SK-N-SH treated with all-trans-retinoic acid at 6 μM for 48 hours (cell line): Measurements from ENCODE around the gene INTS3.

Experiments
- ATAC-seq: fragments of 200-7000 bp; cut with Tn5 transposase; 3 replicates; pipeline ENCODE4 v1.9.1; 2020; ENCODE audit warnings: mild to moderate bottlenecking, moderate library complexity
- ARNTL ChIP-seq: fragments of 450-650 bp; formaldehyde crosslinking; IDR thresholded peaks from 2 replicates; pipeline ENCODE4 v1.5.0; 2020; ENCODE audit warnings: low read depth, mild to moderate bottlenecking, moderate library complexity, borderline replicate concordance
- BACH2 ChIP-seq: fragments of 250-450 bp; sonication (Bioruptor Pico); IDR thresholded peaks from 2 replicates; pipeline ENCODE4 v1.9.0; 2021; ENCODE audit warnings: mild to moderate bottlenecking, borderline replicate concordance
- CREB5 ChIP-seq: fragments of 250-450 bp; sonication (Bioruptor Pico); IDR thresholded peaks from 2 replicates; pipeline ENCODE4 v1.5.1; 2020; ENCODE audit warnings: low read depth, mild to moderate bottlenecking, moderate library complexity
- CSDC2 ChIP-seq: fragments of 250-450 bp; sonication (Bioruptor Pico); IDR thresholded peaks from 2 replicates; pipeline ENCODE4 v1.5.0; 2020; ENCODE audit warnings: mild to moderate bottlenecking, moderate library complexity
- CSRNP3 ChIP-seq: fragments of 250-450 bp; sonication (Bioruptor Pico); IDR thresholded peaks from 2 replicates; pipeline ENCODE4 v1.5.1; 2021; ENCODE audit warnings: mild to moderate bottlenecking, moderate library complexity
- ESRRG ChIP-seq: fragments of 250-450 bp; sonication (Bioruptor Pico); IDR thresholded peaks from 2 replicates; pipeline ENCODE4 v1.6.1; 2021; ENCODE audit warnings: mild to moderate bottlenecking
- GLIS3 ChIP-seq: fragments of 250-450 bp; sonication (Bioruptor Pico); IDR thresholded peaks from 2 replicates; pipeline ENCODE4 v1.5.0; 2020; ENCODE audit warnings: mild to moderate bottlenecking, moderate library complexity
- ISL1 ChIP-seq: fragments of 250-450 bp; sonication (Bioruptor Pico); IDR thresholded peaks from 2 replicates; pipeline ENCODE4 v2.1.2; 2022; ENCODE audit warnings: mild to moderate bottlenecking, moderate library complexity
- OSR1 ChIP-seq: fragments of 250-450 bp; sonication (Bioruptor Pico); IDR thresholded peaks from 2 replicates; pipeline ENCODE4 v1.8.0; 2022; ENCODE audit warnings: moderate library complexity, mild to moderate bottlenecking, inconsistent platforms
- PATZ1 ChIP-seq: fragments of 250-450 bp; sonication (Bioruptor Pico); IDR thresholded peaks from 2 replicates; pipeline ENCODE4 v1.8.0; 2020; ENCODE audit warnings: mild to moderate bottlenecking, moderate library complexity, borderline replicate concordance
- PPARA ChIP-seq: fragments of 250-450 bp; sonication (Bioruptor Pico); IDR thresholded peaks from 2 replicates; pipeline ENCODE4 v1.5.0; 2020; ENCODE audit warnings: mild to moderate bottlenecking, borderline replicate concordance
- RARB ChIP-seq: fragments of 250-450 bp; sonication (Bioruptor Pico); IDR thresholded peaks from 2 replicates; pipeline ENCODE4 v1.8.0; 2021; ENCODE audit warnings: mild to moderate bottlenecking, moderate library complexity
- SNAI2 ChIP-seq: fragments of 250-450 bp; sonication (Bioruptor Pico); IDR thresholded peaks from 2 replicates; pipeline ENCODE4 v1.5.0; 2020; ENCODE audit warnings: mild to moderate bottlenecking, moderate library complexity
- TCF4 ChIP-seq: fragments of 250-450 bp; sonication (Bioruptor Pico); IDR thresholded peaks from 2 replicates; pipeline ENCODE4 v1.8.0; 2021; ENCODE audit warnings: mild to moderate bottlenecking, moderate library complexity, borderline replicate concordance
- TOX ChIP-seq: fragments of 250-450 bp; sonication (Bioruptor Pico); IDR thresholded peaks from 2 replicates; pipeline ENCODE4 v1.8.0; 2021; ENCODE audit warnings: mild to moderate bottlenecking, moderate library complexity, borderline replicate concordance
- TSHZ2 ChIP-seq: fragments of 250-450 bp; sonication (Bioruptor Pico); IDR thresholded peaks from 2 replicates; pipeline ENCODE4 v1.5.0; 2020; ENCODE audit warnings: mild to moderate bottlenecking, moderate library complexity
- ZC3H10 ChIP-seq: fragments of 250-450 bp; sonication (Bioruptor Pico); IDR thresholded peaks from 2 replicates; pipeline ENCODE4 v1.5.1; 2021; ENCODE audit warnings: mild to moderate bottlenecking, moderate library complexity
- ZFP3 ChIP-seq: fragments of 250-450 bp; sonication (Bioruptor Pico); IDR thresholded peaks from 2 replicates; pipeline ENCODE4 v1.5.0; 2020; ENCODE audit warnings: mild to moderate bottlenecking, moderate library complexity
- ZFP30 ChIP-seq: fragments of 450-650 bp; formaldehyde crosslinking; IDR thresholded peaks from 2 replicates; pipeline ENCODE4 v1.5.0; 2022; ENCODE audit warnings: mild to moderate bottlenecking, moderate library complexity
- ZNF565 ChIP-seq: fragments of 450-650 bp; formaldehyde crosslinking; conservative IDR thresholded peaks from 2 replicates; pipeline ENCODE4 v1.5.0; 2020; ENCODE audit warnings: low read depth, mild to moderate bottlenecking, moderate library complexity
- ZNF70 ChIP-seq: fragments of 450-650 bp; formaldehyde crosslinking; IDR thresholded peaks from 2 replicates; pipeline ENCODE4 v1.5.0; 2020; ENCODE audit warnings: mild to moderate bottlenecking, moderate library complexity
- ZNF8 ChIP-seq: fragments of 450-650 bp; formaldehyde crosslinking; IDR thresholded peaks from 2 replicates; pipeline ENCODE4 v1.5.0; 2020; ENCODE audit warnings: mild to moderate bottlenecking, moderate library complexity

INTS3 gene

GRCh38 chr1:153730468-153730988 is 2.7 kb downstream of the INTS3 start:
- TF ChIP-seq ESRRG (CRISPR knock-in tag) (no peak), CSDC2 (CRISPR knock-in tag) (no peak), TCF4 (no peak), ZNF565 (no peak), CREB5 (CRISPR knock-in tag) (no peak), ZFP3 (CRISPR knock-in tag) (no peak), ISL1 (CRISPR knock-in tag) (no peak), TSHZ2 (CRISPR knock-in tag) (no peak), ZFP30 (CRISPR knock-in tag) (no peak), RARB (no peak), OSR1 (no peak), ZNF8 (no peak), ZNF70 (CRISPR knock-in tag) (no peak), CSRNP3 (CRISPR knock-in tag) (no peak), ARNTL (CRISPR knock-in tag) (no peak), GLIS3 (CRISPR knock-in tag) (no peak), SNAI2 (CRISPR knock-in tag) (no peak), TOX (CRISPR knock-in tag) (no peak), ZC3H10 (CRISPR knock-in tag) (no peak)
- no peak for ATAC-seq

GRCh38 chr1:153733970-153734369 is 6.1 kb downstream of the INTS3 start:
- peak; percentile 55 for ATAC-seq
- TF ChIP-seq ZC3H10 (CRISPR knock-in tag): no peak
- TF ChIP-seq TCF4: no peak
- TF ChIP-seq GLIS3 (CRISPR knock-in tag): no peak
- no peak for TF ChIP-seq CSDC2 (CRISPR knock-in tag)
- TF ChIP-seq BACH2 (CRISPR knock-in tag): no peak
- TF ChIP-seq ARNTL (CRISPR knock-in tag): no peak
- TF ChIP-seq ZNF70 (CRISPR knock-in tag): no peak
- no peak for TF ChIP-seq ESRRG (CRISPR knock-in tag)
- no peak for TF ChIP-seq CSRNP3 (CRISPR knock-in tag)
- no peak for TF ChIP-seq PATZ1
- no peak for TF ChIP-seq OSR1
- TF ChIP-seq SNAI2 (CRISPR knock-in tag): no peak
- TF ChIP-seq PPARA (CRISPR knock-in tag): no peak
- TF ChIP-seq ZNF565: no peak
- no peak for TF ChIP-seq TOX (CRISPR knock-in tag)
- TF ChIP-seq CREB5 (CRISPR knock-in tag): no peak
- TF ChIP-seq RARB: no peak
- no peak for TF ChIP-seq ISL1 (CRISPR knock-in tag)
- TF ChIP-seq, all 23 proteins: peak for 0
